Neuronal stem cell (in vitro differentiated cells): Measurements from ENCODE around the gene ABCB11.

ENCODE experiments used
- DNase-seq: peaks from one replicate; pipeline ENCODE4 v3.0.0-alpha.2; 2013; ENCODE audit warnings: low spot score
- H2AFZ ChIP-seq: one replicate; pipeline ENCODE4 v1.6.1; 2013; ENCODE audit warnings: mild to moderate bottlenecking, low read length, inconsistent platforms
- H2AK5ac ChIP-seq: 2 replicates; pipeline ENCODE4 v1.6.1; 2013; ENCODE audit warnings: low read depth, mild to moderate bottlenecking, inconsistent platforms, low read length, moderate library complexity, mixed read lengths
- H2BK120ac ChIP-seq: 2 replicates; pipeline ENCODE4 v1.6.1; 2013; ENCODE audit warnings: low read depth, mild to moderate bottlenecking, inconsistent platforms, low read length, moderate library complexity, mixed read lengths
- H2BK12ac ChIP-seq: one replicate; pipeline ENCODE4 v1.6.1; 2013; ENCODE audit warnings: low read length, inconsistent platforms
- H2BK15ac ChIP-seq: 2 replicates; pipeline ENCODE4 v1.6.1; 2013; ENCODE audit warnings: mild to moderate bottlenecking, low read length, inconsistent platforms, mixed read lengths
- H2BK5ac ChIP-seq: one replicate; pipeline ENCODE4 v1.6.1; 2013; ENCODE audit warnings: inconsistent platforms, mild to moderate bottlenecking, low read length, moderate library complexity
- H3K14ac ChIP-seq: one replicate; pipeline ENCODE4 v1.6.1; 2013; ENCODE audit warnings: low read length, inconsistent platforms
- H3K18ac ChIP-seq: 2 replicates; pipeline ENCODE4 v1.6.1; 2013; ENCODE audit warnings: low read length, inconsistent platforms
- H3K23ac ChIP-seq: 2 replicates; pipeline ENCODE4 v1.6.1; 2013; ENCODE audit warnings: low read depth, mild to moderate bottlenecking, mixed read lengths, low read length, inconsistent platforms; ENCODE audit not compliant: poor library complexity
- H3K27ac ChIP-seq: replicated peaks from 3 replicates; pipeline ENCODE4 v1.5.1; 2013; ENCODE audit warnings: low read length, inconsistent platforms
- H3K27me3 ChIP-seq, 3 experiments: 2 replicates each; pipeline ENCODE4 v1.6.1; 2013; ENCODE audit warnings: low read length in 3 of 3, mild to moderate bottlenecking in 2 of 3, inconsistent platforms in 1 of 3, low read depth in 1 of 3, mixed read lengths in 1 of 3, moderate library complexity in 1 of 3; ENCODE audit not compliant: control insufficient read depth in 3 of 3, insufficient read depth in 3 of 3
- H3K36me3 ChIP-seq, 2 donors: replicated peaks in 1 of 2; 2 replicates each; pipeline ENCODE4 v1.6.1; 2013; ENCODE audit warnings: low read length in 2 of 2; ENCODE audit not compliant: control insufficient read depth in 2 of 2, insufficient read depth in 2 of 2
- H3K4ac ChIP-seq: 2 replicates; pipeline ENCODE4 v1.6.1; 2013; ENCODE audit warnings: inconsistent platforms, mild to moderate bottlenecking, low read length, moderate library complexity
- H3K4me1 ChIP-seq, 2 donors: 1 replicate in 1 of 2; 2 replicates in 1 of 2; pipeline ENCODE4 v1.6.1; 2013; ENCODE audit warnings: low read length in 2 of 2, low read depth in 1 of 2; ENCODE audit not compliant: control insufficient read depth in 2 of 2, insufficient read depth in 1 of 2
- H3K4me2 ChIP-seq: one replicate; pipeline ENCODE4 v1.6.1; 2013; ENCODE audit warnings: mild to moderate bottlenecking, low read length, inconsistent platforms; ENCODE audit not compliant: insufficient read depth, poor library complexity, severe bottlenecking
- H3K4me3 ChIP-seq, 2 donors: 2 replicates each; pipeline ENCODE4 v1.5.1; 2013; ENCODE audit warnings: low read length in 2 of 2, mild to moderate bottlenecking in 2 of 2, inconsistent platforms in 1 of 2, moderate library complexity in 1 of 2
- H3K79me1 ChIP-seq: one replicate; pipeline ENCODE4 v1.6.1; 2013; ENCODE audit warnings: low read depth, mild to moderate bottlenecking, inconsistent platforms, low read length, moderate library complexity
- H3K9ac ChIP-seq: one replicate; pipeline ENCODE4 v1.6.1; 2013; ENCODE audit warnings: mild to moderate bottlenecking, low read depth, low read length, inconsistent platforms; ENCODE audit not compliant: poor library complexity
- H3K9me3 ChIP-seq, 2 donors: replicated peaks in 1 of 2; 2 replicates each; pipeline versions ENCODE3 to v1.6.1; 2013; ENCODE audit warnings: low read length in 2 of 2, mild to moderate bottlenecking in 2 of 2, inconsistent platforms in 1 of 2, low read depth in 1 of 2, mixed read lengths in 1 of 2, moderate library complexity in 1 of 2; ENCODE audit not compliant: control insufficient read depth in 2 of 2, insufficient read depth in 1 of 2
- H4K8ac ChIP-seq: one replicate; pipeline ENCODE4 v1.6.1; 2013; ENCODE audit warnings: low read depth, mild to moderate bottlenecking, inconsistent platforms, low read length, moderate library complexity
- H4K91ac ChIP-seq: one replicate; pipeline ENCODE4 v1.6.1; 2013; ENCODE audit warnings: low read length, low read depth, mild to moderate bottlenecking, inconsistent platforms; ENCODE audit not compliant: poor library complexity
- WGBS, 2 donors: extraction: QIAGEN DNeasy Blood & Tissue Kit; methylation state at CpG; one replicate each; pipeline ENCODE4 v1.1.7; 2013; ENCODE audit warnings: missing lambda C conversion rate in 2 of 2, mixed read lengths in 1 of 2; ENCODE audit not compliant: insufficient read length in 2 of 2, insufficient replicate concordance in 1 of 2; ENCODE audit errors: extremely low coverage in 2 of 2; 5-methylcytosine and 5-hydroxymethylcytosine counted together

ABCB11 gene

GRCh38 chr2:169034984-169035544 is 3.9 kb upstream of the ABCB11 start:
- Histone ChIP-seq H3K4me3 (no peak overlapping the region), H3K4ac (no peak overlapping the region), H2BK120ac (no peak overlapping the region), H2BK12ac (no peak overlapping the region), H3K9me3 (peaks cover 0 to 4% of the 10 kb centered on the region in 2 donors), H2AFZ (no peak overlapping the region), H4K91ac (no peak overlapping the region), H3K4me1 (no peaks in the 10 kb centered on the region), H3K27ac (no peak overlapping the region), H2AK5ac (no peak overlapping the region), H3K27me3 (no peaks in the 10 kb centered on the region), H3K36me3 (no peaks in the 10 kb centered on the region), H2BK15ac (no peak overlapping the region), H3K14ac (no peak overlapping the region), H3K9ac (no peak overlapping the region), H3K79me1 (no peaks in the 10 kb centered on the region), H3K23ac (no peak overlapping the region), H4K8ac (no peak overlapping the region), H2BK5ac (no peak overlapping the region), H3K4me2 (no peak overlapping the region), H3K18ac (no peak overlapping the region)
- no peak for DNase-seq

GRCh38 chr2:169034256-169034655 is 3.1 kb upstream of the ABCB11 start:
- Histone ChIP-seq H3K4me2 (no peak overlapping the region), H3K27me3 (no peaks in the 10 kb centered on the region), H4K91ac (no peak overlapping the region), H3K4me1 (no peaks in the 10 kb centered on the region), H2BK5ac (no peak overlapping the region), H3K79me1 (no peaks in the 10 kb centered on the region), H3K27ac (no peak overlapping the region), H3K14ac (no peak overlapping the region), H3K9ac (no peak overlapping the region), H2BK12ac (no peak overlapping the region), H3K36me3 (no peaks in the 10 kb centered on the region), H3K23ac (no peak overlapping the region), H4K8ac (no peak overlapping the region), H3K4ac (no peak overlapping the region), H2BK120ac (no peak overlapping the region), H3K18ac (no peak overlapping the region), H2BK15ac (no peak overlapping the region), H3K4me3 (no peak overlapping the region), H3K9me3 (peaks cover 0 to 4% of the 10 kb centered on the region in 2 donors), H2AFZ (peak overlapping the region; percentile 43), H2AK5ac (no peak overlapping the region)
- no CpG with 5 or more reads among the region's 1 CpG for WGBS, 2 donors
- no peak for DNase-seq

GRCh38 chr2:169029341-169029740 is 1.8 kb downstream of the ABCB11 start:
- no peak overlapping the region for H2AK5ac ChIP-seq
- H3K4me2 ChIP-seq, result no peak overlapping the region
- H2AFZ ChIP-seq, result peak overlapping the region; percentile 48
- no peaks in the 10 kb centered on the region for H3K36me3 ChIP-seq
- H3K27ac ChIP-seq, result no peak overlapping the region
- no peak overlapping the region for H3K4ac ChIP-seq
- no peak overlapping the region for H2BK5ac ChIP-seq
- no peak overlapping the region for H3K18ac ChIP-seq
- peaks cover 0 to 14% (median 0%) of the 10 kb centered on the region in 3 experiments for H3K27me3 ChIP-seq
- no CpG with 5 or more reads among the region's 5 CpGs for WGBS, 2 donors
- no peak overlapping the region for H4K8ac ChIP-seq
- no peaks in the 10 kb centered on the region for H3K79me1 ChIP-seq
- no peak for DNase-seq
- H3K9me3 ChIP-seq, result peaks cover 0 to 4% of the 10 kb centered on the region in 2 donors
- H2BK12ac ChIP-seq, result no peak overlapping the region
- H3K23ac ChIP-seq, result no peak overlapping the region
- no peak overlapping the region for H3K9ac ChIP-seq
- no peak overlapping the region for H4K91ac ChIP-seq
- H2BK15ac ChIP-seq, result no peak overlapping the region
- H3K4me1 ChIP-seq, result no peaks in the 10 kb centered on the region
- no peak overlapping the region for H3K14ac ChIP-seq
- H3K4me3 ChIP-seq, result no peak overlapping the region
- no peak overlapping the region for H2BK120ac ChIP-seq

- Histone ChIP-seq H4K8ac (no peak overlapping the region), H3K27ac (no peak overlapping the region), H2AK5ac (no peak overlapping the region), H3K9me3 (no peaks in the 10 kb centered on the region), H2BK12ac (no peak overlapping the region), H3K36me3 (no peaks in the 10 kb centered on the region), H3K4me3 (no peak overlapping the region), H3K18ac (no peak overlapping the region), H3K79me1 (no peaks in the 10 kb centered on the region), H3K4me1 (no peaks in the 10 kb centered on the region), H4K91ac (no peak overlapping the region), H3K9ac (no peak overlapping the region), H2BK5ac (no peak overlapping the region), H3K4me2 (no peak overlapping the region), H3K14ac (no peak overlapping the region), H3K4ac (no peak overlapping the region), H2AFZ (no peak overlapping the region), H2BK120ac (no peak overlapping the region), H3K27me3 (peaks cover 0 to 14% (median 0%) of the 10 kb centered on the region in 3 experiments), H3K23ac (no peak overlapping the region), H2BK15ac (no peak overlapping the region)
- no CpG with 5 or more reads among the region's 3 CpGs for WGBS, 2 donors
- DNase-seq, result no peak
Measured at GRCh38 chr2:169027234-169027633, 3.9 kb downstream of the ABCB11 start.
